LNCAP (cell line): ENCODE data around the gene MCM6.

Source experiments
- TF ChIP-seq, protein P1 (sequence below): fragments of 450-650 bp; IDR thresholded peaks from 2 replicates; pipeline ENCODE4 v1.5.1; 2017; ENCODE audit warnings: mild to moderate bottlenecking

Gene MCM6

DNA sequence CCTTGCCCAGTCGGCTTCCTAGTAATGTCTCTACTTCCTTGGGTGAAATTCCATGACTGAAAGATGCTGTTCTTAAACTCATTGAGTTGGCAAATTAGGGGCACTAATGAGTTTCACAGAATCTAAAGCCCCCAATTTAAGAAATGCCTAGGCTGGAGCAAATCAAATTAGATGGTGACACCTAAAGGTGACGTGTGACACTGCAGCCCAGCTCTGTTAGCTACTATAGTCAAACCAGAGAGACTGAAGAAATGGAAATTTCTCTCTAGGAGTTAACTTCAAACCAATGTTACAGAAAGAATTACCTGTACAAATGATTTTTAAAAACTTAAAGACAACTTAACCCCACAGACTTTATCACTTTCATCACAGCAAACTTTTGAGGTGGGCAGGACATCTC lies 76.5 kb downstream of the MCM6 start:
- TF ChIP-seq, protein P1, sequence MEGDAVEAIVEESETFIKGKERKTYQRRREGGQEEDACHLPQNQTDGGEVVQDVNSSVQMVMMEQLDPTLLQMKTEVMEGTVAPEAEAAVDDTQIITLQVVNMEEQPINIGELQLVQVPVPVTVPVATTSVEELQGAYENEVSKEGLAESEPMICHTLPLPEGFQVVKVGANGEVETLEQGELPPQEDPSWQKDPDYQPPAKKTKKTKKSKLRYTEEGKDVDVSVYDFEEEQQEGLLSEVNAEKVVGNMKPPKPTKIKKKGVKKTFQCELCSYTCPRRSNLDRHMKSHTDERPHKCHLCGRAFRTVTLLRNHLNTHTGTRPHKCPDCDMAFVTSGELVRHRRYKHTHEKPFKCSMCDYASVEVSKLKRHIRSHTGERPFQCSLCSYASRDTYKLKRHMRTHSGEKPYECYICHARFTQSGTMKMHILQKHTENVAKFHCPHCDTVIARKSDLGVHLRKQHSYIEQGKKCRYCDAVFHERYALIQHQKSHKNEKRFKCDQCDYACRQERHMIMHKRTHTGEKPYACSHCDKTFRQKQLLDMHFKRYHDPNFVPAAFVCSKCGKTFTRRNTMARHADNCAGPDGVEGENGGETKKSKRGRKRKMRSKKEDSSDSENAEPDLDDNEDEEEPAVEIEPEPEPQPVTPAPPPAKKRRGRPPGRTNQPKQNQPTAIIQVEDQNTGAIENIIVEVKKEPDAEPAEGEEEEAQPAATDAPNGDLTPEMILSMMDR, result no peak

DNA sequence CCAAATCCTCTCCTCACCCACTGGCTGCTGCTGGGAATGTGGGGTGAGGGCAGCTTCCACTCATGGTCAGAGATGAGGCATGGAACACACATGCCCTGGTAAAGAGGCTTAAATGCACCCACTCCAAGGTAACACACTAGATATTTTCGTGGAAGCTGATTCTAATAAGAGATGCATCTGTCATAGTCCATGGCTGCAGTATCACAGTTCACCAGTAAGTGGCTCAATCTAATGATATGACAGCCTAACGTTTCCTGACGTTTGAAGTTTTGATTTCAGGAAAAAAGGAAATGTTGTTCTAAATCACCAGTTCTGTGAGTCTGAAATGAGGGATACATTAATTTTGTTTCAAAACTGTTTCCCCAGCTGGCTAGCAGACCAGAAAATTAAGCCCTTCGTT lies 77.5 kb downstream of the MCM6 start:
- TF ChIP-seq, protein P1, result no peak; the same call in 1 of the 2 replicates

DNA sequence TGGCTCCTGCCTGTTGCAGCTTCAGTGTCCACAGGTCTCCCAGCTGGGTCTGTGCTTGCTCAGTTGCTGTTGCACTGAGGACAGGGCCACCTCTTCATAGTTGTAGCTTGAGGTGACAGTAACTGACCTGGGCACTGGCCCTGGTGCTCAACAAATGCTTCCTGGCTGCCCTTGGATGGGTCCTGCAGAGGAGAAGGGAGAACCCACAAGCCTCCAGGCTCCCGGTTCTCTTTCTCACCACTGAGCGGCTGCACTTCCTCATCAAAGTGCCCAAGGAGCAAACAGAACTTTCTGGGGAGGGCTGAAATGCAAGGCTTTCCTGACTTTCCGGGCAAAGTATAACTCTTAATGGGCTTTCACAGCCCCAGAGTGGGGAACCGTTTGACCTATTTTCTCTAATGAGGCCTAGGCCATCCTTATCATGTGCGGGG lies 78.0 kb downstream of the MCM6 start:
- TF ChIP-seq, protein P1, result no peak

DNA sequence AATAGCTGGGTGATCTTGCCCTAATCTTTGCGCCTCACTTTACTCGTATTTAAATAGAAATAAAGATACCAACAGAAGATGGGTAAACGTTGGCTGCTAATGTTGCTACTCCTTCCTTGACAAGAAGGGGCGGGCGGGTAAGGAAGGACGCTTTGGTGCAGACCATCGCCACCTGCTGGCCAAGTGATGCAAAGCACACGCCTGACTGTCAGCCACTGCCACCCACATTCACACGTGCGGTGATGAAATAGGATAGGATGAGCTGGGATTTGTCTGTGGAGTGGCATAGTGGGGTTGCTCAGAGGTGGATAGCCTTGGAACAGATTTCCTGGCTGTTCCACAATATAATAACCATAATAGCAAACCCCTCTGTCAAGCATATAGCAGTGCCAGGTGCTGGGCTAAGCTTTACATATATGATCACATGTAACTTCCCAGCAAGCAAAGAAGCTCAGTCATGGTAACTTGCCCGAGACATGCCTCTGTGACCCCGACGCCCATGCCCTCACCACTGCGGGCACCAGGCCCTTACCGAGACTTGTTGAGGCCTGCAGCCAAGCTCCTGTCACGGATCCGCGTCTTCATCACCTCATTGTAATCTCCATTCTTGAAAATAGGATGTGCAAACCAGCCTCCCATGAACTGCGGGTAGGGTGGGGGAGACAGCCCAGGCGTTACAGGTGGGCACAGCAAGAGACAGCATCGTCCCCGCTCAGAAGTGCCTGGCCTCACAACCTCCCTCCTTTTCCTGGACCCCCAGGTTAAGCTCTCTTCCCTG lies 78.6 kb downstream of the MCM6 start:
- TF ChIP-seq, protein P1, result peak; percentile 90

DNA sequence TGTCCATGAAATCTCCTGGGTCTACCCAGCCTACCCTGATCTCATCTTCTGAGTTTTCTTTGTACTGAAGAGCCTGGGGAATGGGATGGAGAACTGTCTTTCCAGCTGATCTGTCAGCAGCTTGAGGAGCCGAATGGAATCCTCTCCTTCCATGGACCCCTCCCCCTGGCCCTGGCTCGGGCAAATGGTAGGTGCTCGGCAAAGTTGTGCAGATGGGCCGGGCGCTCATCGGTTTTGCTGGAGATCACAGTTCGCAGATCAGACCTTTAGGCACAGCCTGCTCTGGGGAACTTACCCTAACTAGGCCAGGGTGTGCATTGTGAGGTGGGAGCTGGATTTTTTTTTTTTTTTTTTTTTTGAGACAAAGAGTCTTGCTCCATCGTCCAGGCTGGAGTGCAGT lies 79.6 kb downstream of the MCM6 start:
- TF ChIP-seq, protein P1, result no peak

DNA sequence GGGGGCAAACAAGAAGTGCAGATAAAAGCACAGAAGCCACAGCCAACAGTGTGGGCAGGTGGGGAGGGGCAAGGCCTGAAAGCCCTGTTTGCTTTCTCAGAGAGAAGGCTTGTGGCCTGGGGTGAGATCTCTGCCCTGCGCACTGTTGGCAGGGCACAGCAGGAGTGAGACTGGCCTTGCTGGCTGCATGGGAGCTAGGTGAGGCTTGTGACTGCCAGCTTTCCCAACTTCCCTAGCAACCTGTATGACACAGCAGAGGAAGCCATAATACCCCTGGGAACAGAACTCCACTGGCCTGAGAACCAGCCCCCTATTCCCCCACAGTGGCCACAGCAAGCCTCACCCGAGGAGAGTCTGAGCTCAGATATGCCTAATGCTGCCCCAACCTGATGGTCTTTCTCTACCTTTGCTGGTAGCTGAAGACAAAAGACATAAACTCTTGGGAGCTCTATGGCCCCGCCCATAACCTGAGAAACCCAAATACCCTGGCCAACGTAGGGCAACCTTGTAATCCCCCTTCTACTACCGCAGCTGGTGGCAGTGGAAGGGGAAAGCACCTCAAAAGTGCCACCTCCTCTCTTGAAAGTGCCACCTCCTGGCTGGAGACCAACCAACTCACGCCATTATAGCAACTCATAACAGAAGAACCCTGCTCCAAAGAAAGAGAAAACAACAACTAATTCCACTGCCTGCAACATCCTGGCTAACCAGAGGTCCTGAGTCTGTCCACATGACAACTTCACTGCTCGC lies 83.7 kb downstream of the MCM6 start:
- TF ChIP-seq, protein P1, result no peak

DNA sequence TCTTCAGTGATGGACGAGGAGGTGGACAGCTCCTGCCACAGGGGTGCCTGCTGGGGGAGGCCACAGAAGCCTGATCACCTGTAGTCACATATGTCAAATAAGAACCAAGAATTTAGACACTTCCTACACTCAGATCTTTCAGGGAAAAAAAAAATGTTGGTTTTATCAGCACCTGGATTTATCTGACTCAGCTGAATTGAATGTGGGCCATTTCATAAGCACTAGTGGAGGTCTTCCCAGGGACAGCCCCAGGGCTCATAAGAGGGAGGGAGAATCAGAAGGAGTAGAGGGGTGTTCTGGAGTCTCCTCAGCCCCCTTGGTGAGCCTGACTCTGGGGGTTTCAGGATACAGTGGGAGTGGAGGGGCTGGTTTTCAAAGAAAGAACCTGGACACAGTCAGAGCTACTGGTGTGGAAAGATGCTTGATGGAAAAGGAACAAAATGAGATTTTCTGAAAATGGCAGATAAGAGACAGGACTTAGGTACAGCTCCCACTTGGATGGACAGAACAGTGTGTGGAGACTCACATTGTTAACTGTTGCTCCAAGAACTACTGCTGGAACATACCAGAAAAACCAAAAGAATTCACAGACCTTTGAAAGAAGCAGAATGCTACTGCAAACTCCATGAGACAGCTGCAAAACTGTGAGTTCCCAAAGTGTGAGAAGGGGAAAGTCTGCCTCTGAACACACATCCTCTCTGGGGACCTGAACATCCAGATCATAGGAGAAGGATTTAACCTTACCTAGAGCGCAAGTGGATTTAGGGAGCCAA lies 84.6 kb downstream of the MCM6 start:
- TF ChIP-seq, protein P1, result no peak
